Activated CD8-positive, alpha-beta T cell treated with anti-CD3 and anti-CD28 coated beads for 36 hours (primary cell): ENCODE measurements around the gene DPP6. TPM values are rescaled to one million over a fixed set of nuclear protein-coding genes. Genes with fewer than 3 reads are reported as not detected.

ENCODE experiments used
- ATAC-seq: fragments of 200-7000 bp; cut with Tn5 transposase; one replicate; pipeline ENCODE4 v1.10.0; 2021; ENCODE audit warnings: mild to moderate bottlenecking, moderate library complexity
- CTCF ChIA-PET: fragments of 350-600 bp; sonication (Branson Sonifier 250); formaldehyde crosslinking; loops from one replicate; lab custom pipeline; 2021; ENCODE audit warnings: antibody characterized with exemption; lab: Charles Lee
- POLR2A ChIA-PET: fragments of 350-600 bp; sonication (Branson Sonifier 250); formaldehyde crosslinking; loops from one replicate; lab custom pipeline; 2021; ENCODE audit warnings: antibody characterized with exemption; lab: Charles Lee
- DNase-seq: peaks from one replicate; pipeline ENCODE4 v3.0.0-alpha.2; 2020
- H3K27ac Mint-ChIP-seq: one replicate; pipeline ENCODE4 v1.8.0; 2021; ENCODE audit warnings: mild to moderate bottlenecking, mixed read lengths
- H3K27me3 Mint-ChIP-seq: one replicate; pipeline ENCODE4 v1.8.0; 2021; ENCODE audit warnings: mixed read lengths
- H3K36me3 Mint-ChIP-seq: one replicate; pipeline ENCODE4 v1.8.0; 2021; ENCODE audit warnings: low read depth, mixed read lengths
- H3K4me1 Mint-ChIP-seq: one replicate; pipeline ENCODE4 v1.8.0; 2021; ENCODE audit warnings: low read depth, mixed read lengths
- H3K4me3 Mint-ChIP-seq: one replicate; pipeline ENCODE4 v1.8.0; 2021; ENCODE audit warnings: mild to moderate bottlenecking, moderate library complexity, mixed read lengths
- H3K9me3 Mint-ChIP-seq: one replicate; pipeline ENCODE4 v1.8.0; 2021; ENCODE audit warnings: mixed read lengths
- intact Hi-C: fragments of 100-400 bp; cut with micrococcal nuclease; formaldehyde crosslinking; loops from one replicate; pipeline ENCODE4 v1.10.0; 2022
- total RNA-seq, 2 experiments: library from RNA; stranded (reverse); gene quantifications; one replicate each; pipeline ENCODE4 v1.2.3, GENCODE V29; 2021
- TF ChIP-seq, protein P1 (sequence below): fragments of 200-600 bp; IDR thresholded peaks from one replicate; pipeline ENCODE4 v1.8.0; 2022; ENCODE audit warnings: antibody characterized with exemption, mild to moderate bottlenecking

Gene DPP6
- total RNA-seq, 2 experiments from 2014 or later: not detected

DNA sequence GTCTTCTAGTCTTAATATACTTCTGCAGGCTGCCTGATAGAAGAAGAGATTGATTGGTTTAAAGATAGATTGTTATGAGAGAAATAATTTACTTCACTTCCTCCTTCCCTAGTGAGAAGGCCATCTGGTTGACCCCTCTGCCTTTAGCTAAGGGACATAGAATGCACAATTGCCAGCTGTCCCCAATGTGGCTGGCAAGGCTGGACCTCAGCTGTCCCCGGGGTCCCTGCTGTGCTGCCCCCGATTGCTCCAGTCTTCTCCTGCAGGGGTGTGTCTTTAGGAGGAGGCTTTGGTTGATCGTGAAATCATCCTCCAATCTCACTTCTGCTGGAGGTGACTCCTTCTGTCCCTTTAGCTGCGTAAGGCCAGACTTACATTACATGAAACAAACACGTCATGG lies 388.5 kb downstream of the DPP6 start:
- DNase-seq (no peak), ATAC-seq (no peak)
- intact Hi-C loops: no loop called here
- Mint-ChIP-seq H3K27ac (no peak overlapping the region), H3K9me3 (peaks cover 2% of the 10 kb centered on the region), H3K36me3 (no peaks in the 10 kb centered on the region), H3K27me3 (no peaks in the 10 kb centered on the region), H3K4me1 (no peaks in the 10 kb centered on the region), H3K4me3 (no peak overlapping the region)
- POLR2A ChIA-PET: no interaction called here
- TF ChIP-seq, protein P1, sequence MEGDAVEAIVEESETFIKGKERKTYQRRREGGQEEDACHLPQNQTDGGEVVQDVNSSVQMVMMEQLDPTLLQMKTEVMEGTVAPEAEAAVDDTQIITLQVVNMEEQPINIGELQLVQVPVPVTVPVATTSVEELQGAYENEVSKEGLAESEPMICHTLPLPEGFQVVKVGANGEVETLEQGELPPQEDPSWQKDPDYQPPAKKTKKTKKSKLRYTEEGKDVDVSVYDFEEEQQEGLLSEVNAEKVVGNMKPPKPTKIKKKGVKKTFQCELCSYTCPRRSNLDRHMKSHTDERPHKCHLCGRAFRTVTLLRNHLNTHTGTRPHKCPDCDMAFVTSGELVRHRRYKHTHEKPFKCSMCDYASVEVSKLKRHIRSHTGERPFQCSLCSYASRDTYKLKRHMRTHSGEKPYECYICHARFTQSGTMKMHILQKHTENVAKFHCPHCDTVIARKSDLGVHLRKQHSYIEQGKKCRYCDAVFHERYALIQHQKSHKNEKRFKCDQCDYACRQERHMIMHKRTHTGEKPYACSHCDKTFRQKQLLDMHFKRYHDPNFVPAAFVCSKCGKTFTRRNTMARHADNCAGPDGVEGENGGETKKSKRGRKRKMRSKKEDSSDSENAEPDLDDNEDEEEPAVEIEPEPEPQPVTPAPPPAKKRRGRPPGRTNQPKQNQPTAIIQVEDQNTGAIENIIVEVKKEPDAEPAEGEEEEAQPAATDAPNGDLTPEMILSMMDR: no peak
- CTCF ChIA-PET: interaction anchor here (0.6 kb wide), 1 partner anchor 95 kb away, joined by 3 read pairs; no protein-coding TSS in a partner anchor

DNA sequence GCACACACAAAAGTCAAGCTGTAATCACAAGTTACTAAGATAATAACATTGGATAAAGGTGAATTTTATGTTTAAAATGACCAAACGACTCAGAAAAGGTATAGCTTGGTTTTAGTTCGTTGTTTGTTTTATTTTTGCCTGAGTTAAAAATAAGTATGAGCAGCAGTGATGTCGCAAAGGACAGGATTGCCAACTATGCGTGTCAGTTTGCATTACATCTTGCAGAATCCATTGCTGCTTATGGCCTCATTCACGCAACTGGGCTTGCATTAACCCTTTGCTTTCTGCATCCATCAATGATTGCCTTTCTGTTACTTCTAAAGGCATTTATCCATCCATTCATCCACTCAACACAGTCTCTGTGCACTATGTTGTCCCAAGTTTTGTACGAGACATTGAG lies 389.6 kb downstream of the DPP6 start:
- no peak overlapping the region for H3K27ac Mint-ChIP-seq
- no peak for DNase-seq
- no peaks in the 10 kb centered on the region for H3K36me3 Mint-ChIP-seq
- intact Hi-C loops: no loop called here
- ATAC-seq: no peak
- TF ChIP-seq, protein P1: no peak
- H3K9me3 Mint-ChIP-seq: peaks cover 2% of the 10 kb centered on the region
- H3K27me3 Mint-ChIP-seq: no peaks in the 10 kb centered on the region
- no peak overlapping the region for H3K4me3 Mint-ChIP-seq
- no peaks in the 10 kb centered on the region for H3K4me1 Mint-ChIP-seq
- ChIA-PET CTCF (no interaction called here), POLR2A (no interaction called here)

DNA sequence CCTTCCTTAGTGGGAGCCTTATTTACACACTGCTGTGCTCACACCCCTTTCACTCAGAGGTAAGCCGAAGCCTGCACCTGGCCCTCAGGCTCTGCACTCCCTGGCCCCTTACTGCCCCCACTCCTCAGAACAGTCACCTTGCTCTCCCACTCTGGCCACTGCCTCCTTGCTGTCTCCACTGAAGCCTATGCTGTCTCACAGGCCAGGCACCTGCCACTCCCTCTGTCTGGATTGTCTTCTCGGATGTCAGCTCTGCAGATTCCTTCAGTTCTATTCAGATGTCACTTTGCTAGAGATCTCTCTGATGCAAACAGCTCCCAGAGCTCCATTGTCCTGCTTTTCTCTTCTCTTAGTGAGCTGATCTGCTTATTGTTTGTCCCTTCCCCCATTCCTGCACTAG lies 390.7 kb downstream of the DPP6 start:
- POLR2A ChIA-PET: no interaction called here
- DNase-seq (no peak), ATAC-seq (no peak)
- CTCF ChIA-PET: no interaction called here
- intact Hi-C loops: no loop called here
- no peaks in the 10 kb centered on the region for H3K36me3 Mint-ChIP-seq
- H3K27ac Mint-ChIP-seq: no peak overlapping the region
- H3K4me3 Mint-ChIP-seq: no peak overlapping the region
- H3K4me1 Mint-ChIP-seq: no peaks in the 10 kb centered on the region
- peaks cover 2% of the 10 kb centered on the region for H3K9me3 Mint-ChIP-seq
- no peaks in the 10 kb centered on the region for H3K27me3 Mint-ChIP-seq
- TF ChIP-seq, protein P1: no peak

DNA sequence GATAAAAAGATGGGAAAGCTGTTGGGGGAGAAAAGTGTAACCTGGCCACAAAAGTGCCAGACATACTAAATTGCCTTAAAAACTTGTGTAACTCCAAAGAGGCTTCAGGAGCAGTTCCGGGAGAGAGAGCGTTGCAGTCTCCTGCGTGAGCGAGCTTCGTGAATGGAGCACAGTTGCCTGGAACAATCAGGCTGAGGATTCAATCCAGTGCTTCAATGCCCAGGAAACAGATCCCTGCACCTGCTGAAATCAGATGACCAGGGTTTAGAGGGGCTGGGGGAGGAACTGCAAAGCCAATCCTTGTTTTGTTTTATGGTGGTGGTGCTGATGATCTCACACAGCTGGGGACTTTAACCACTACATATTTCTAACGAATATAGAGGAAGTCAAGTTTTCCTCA lies 398.3 kb downstream of the DPP6 start:
- H3K36me3 Mint-ChIP-seq: no peaks in the 10 kb centered on the region
- DNase-seq: no peak
- intact Hi-C loops: no loop called here
- ChIA-PET CTCF (no interaction called here), POLR2A (no interaction called here)
- TF ChIP-seq, protein P1: no peak
- H3K4me3 Mint-ChIP-seq: no peak overlapping the region
- no peaks in the 10 kb centered on the region for H3K27me3 Mint-ChIP-seq
- no peak overlapping the region for H3K27ac Mint-ChIP-seq
- H3K4me1 Mint-ChIP-seq: no peaks in the 10 kb centered on the region
- peaks cover 2% of the 10 kb centered on the region for H3K9me3 Mint-ChIP-seq
- ATAC-seq: no peak

DNA sequence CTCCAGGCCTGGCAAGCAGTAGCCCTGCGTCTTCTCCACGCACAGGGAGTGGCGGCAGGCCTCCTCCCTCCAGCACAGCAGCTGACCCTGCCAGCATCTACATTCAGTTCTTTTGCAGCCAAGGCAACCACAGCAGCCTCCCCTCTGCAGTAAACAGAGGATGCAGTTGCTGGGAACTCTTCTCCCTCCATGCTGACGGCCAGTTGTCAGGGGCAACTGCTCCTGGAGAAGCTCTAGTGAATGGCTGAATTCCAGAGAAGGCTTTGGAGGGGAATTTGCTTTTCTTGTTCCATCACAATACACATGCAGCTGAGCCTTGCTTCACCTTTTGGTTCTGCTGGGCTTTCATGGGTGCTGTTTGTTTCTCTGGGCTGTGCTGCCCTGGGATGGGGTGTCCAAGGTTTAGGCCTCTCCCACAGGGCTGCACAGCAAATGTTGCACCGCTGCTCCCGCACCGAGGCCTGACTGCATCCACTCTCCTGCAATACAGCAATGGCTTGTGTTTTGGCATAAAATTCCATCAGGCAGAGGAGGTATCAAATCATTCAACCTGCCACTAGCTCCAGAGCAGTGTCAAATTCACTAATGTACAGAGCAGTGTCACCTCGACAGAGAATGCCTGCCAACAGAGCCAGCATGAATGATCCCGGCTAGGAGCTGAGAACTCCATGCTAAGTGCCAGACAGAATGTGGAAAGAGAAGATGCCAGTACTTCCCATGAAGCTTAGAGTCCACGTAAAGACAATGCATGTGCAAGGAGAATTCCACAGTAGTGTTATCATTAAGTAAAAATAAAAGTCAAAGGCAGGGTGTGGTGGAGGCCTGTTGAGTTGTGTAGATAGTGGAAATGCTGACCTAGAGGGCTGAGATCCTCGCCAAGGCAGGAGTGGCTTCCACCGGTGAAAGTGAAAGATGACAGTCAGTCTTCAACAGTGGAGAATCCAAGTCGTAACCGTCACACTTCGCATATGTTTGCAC lies 399.6 kb downstream of the DPP6 start:
- no peak for ATAC-seq
- CTCF ChIA-PET: no interaction called here

More for the DNA sequence above, 399.6 kb downstream of the DPP6 start:
- Mint-ChIP-seq H3K4me3 (no peak overlapping the region), H3K4me1 (no peaks in the 10 kb centered on the region), H3K27ac (no peak overlapping the region), H3K27me3 (no peaks in the 10 kb centered on the region), H3K9me3 (peaks cover 4% of the 10 kb centered on the region), H3K36me3 (no peaks in the 10 kb centered on the region)
- TF ChIP-seq, protein P1: no peak
- intact Hi-C loops: no loop called here
- POLR2A ChIA-PET: no interaction called here
- DNase-seq: no peak
